Measurements from ENCODE around the gene DHRS7B. TPM values are rescaled to one million over a fixed set of nuclear protein-coding genes. Genes with fewer than 3 reads are reported as not detected.

DHRS7B gene
- total and polyA plus RNA-seq, 4 donors, result 14.3 to 21.9 (median 18.7) TPM

DNA sequence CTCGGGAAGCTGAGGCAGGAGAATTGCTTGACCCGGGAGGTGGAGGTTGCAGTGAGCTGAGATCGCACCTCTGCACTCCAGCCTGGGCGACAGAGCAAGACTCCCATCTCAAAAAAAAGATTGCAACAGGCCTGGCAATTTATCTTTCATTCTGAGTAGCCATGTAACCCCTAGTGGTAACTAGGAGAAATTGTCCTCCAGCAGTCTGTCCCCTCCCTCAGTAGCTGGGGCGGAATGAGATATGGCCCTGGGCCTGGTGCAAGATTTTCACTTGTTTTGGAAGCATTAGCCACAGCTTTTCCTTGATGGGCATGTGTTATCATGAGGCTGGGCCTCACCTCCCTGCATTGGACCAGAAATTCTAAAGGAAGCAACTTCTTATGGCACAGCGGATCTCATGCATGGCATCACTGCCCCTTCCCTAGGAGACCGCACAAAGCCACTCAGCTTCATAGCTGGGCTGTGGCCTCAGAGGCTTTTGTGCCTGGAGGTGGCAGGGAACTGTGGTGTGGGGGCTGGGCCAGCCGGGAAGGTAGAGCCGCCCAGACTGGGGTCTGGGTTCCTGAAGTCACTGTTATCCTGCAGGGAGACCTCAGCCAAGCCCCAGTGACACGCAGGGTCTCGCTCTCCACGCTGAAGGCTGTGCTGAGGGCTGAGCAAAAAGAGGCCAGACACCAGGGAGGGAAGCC, 113.1 kb downstream of the DHRS7B start:
- no peaks in the 10 kb centered on the region for H3K27me3 ChIP-seq (ENCODE audit: control insufficient read depth in 4 of 4, insufficient read depth in 4 of 4, low read length in 3 of 4)
- peaks cover 0 to 5% (median 0%) of the 10 kb centered on the region in 4 donors for H3K4me1 ChIP-seq (ENCODE audit: control insufficient read depth in 4 of 4, insufficient read depth in 4 of 4, low read length in 3 of 4)
- no peak overlapping the region for H3K4me3 ChIP-seq (ENCODE audit: low read depth in 1 of 3, low read length in 3 of 3)
- no peak overlapping the region for H3K27ac ChIP-seq (ENCODE audit: low read depth in 1 of 2, low read length in 2 of 2)
- DNase-seq (ENCODE audit: low spot score), result no peak
- peaks cover 0 to 5% (median 0%) of the 10 kb centered on the region in 4 donors for H3K36me3 ChIP-seq (ENCODE audit: control insufficient read depth in 4 of 4, insufficient read depth in 3 of 4, low read depth in 1 of 4, low read length in 3 of 4)
- H3K9me3 ChIP-seq (ENCODE audit: control insufficient read depth in 4 of 4, low read length in 3 of 4), result no peaks in the 10 kb centered on the region
- TF ChIP-seq JUND (IDR thresholded peaks at IDR 0.05), result no peak
- peak; percentile 55 to 71 for TF ChIP-seq RAD21 (IDR thresholded peaks at IDR 0.05)
- no peak for TF ChIP-seq YY1 (IDR thresholded peaks at IDR 0.05)
- TF ChIP-seq, protein P1, sequence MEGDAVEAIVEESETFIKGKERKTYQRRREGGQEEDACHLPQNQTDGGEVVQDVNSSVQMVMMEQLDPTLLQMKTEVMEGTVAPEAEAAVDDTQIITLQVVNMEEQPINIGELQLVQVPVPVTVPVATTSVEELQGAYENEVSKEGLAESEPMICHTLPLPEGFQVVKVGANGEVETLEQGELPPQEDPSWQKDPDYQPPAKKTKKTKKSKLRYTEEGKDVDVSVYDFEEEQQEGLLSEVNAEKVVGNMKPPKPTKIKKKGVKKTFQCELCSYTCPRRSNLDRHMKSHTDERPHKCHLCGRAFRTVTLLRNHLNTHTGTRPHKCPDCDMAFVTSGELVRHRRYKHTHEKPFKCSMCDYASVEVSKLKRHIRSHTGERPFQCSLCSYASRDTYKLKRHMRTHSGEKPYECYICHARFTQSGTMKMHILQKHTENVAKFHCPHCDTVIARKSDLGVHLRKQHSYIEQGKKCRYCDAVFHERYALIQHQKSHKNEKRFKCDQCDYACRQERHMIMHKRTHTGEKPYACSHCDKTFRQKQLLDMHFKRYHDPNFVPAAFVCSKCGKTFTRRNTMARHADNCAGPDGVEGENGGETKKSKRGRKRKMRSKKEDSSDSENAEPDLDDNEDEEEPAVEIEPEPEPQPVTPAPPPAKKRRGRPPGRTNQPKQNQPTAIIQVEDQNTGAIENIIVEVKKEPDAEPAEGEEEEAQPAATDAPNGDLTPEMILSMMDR (IDR thresholded peaks at IDR 0.05; ENCODE audit: low read depth, low read length, missing input control), result peak; percentile 45
- no peak overlapping the region for H3K9ac ChIP-seq (ENCODE audit: low read depth in 1 of 2, low read length in 2 of 2)
- WGBS, result 86% methylated on average over 12 of the region's 12 CpGs

DNA sequence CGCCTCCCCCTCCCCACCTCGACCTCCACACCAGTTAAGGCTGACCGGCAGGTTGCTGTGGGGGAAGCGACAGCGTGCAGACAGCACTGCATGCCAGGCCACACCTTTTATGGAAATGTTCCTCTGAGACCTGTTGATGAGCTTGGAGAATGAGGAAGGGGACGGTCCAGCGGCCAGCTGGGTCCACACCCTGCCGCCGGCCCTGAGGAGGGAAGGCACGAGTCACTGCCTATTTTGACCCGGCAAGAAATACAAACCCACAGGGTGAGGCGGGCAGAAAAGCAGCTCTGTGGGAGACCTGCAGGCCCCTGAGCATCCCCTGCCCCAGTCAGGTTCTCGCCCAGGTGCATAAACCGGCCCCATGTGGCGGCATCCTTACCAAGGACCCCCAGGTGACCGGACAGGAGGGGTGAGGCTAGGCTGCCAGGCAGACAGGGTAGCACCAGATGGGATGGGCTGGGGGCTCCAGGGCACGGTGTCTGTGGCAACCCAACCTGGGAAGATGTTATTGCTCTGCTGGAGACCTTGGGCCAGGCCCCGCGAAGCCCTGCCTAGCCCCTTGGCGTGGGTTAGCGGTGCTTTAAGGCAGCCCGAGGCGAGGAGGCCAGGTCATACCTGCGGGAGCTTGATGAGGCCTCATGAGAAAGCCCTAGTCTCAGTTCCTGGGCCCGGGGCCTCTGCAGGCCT, 113.7 kb downstream of the DHRS7B start:
- TF ChIP-seq EGR1 (IDR thresholded peaks at IDR 0.05; ENCODE audit: low read depth in 2 of 2) (no peak), FOXA1 (IDR thresholded peaks at IDR 0.05) (no peak), GABPA (IDR thresholded peaks at IDR 0.05 in 1 of 2, conservative IDR thresholded peaks at IDR 0.05 in 1 of 2) (no peak), NR2F2 (IDR thresholded peaks at IDR 0.05) (no peak), HNF4A (conservative IDR thresholded peaks at IDR 0.05) (no peak), HNF4G (IDR thresholded peaks at IDR 0.05) (no peak), JUND (IDR thresholded peaks at IDR 0.05) (no peak), FOXA2 (IDR thresholded peaks at IDR 0.05) (no peak), RXRA (IDR thresholded peaks at IDR 0.05) (no peak), SP1 (IDR thresholded peaks at IDR 0.05) (no peak), YY1 (IDR thresholded peaks at IDR 0.05) (no peak), TAF1 (conservative IDR thresholded peaks at IDR 0.05) (no peak), RAD21 (IDR thresholded peaks at IDR 0.05) (no peak)
- TF ChIP-seq, protein P1 (IDR thresholded peaks at IDR 0.05; ENCODE audit: low read depth, low read length, missing input control), result no peak
- TF ChIP-seq, protein P2, sequence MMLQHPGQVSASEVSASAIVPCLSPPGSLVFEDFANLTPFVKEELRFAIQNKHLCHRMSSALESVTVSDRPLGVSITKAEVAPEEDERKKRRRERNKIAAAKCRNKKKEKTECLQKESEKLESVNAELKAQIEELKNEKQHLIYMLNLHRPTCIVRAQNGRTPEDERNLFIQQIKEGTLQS (IDR thresholded peaks at IDR 0.05), result no peak
- TF ChIP-seq, protein P3, sequence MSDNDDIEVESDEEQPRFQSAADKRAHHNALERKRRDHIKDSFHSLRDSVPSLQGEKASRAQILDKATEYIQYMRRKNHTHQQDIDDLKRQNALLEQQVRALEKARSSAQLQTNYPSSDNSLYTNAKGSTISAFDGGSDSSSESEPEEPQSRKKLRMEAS (IDR thresholded peaks at IDR 0.05), result no peak
- TF ChIP-seq, protein P4, sequence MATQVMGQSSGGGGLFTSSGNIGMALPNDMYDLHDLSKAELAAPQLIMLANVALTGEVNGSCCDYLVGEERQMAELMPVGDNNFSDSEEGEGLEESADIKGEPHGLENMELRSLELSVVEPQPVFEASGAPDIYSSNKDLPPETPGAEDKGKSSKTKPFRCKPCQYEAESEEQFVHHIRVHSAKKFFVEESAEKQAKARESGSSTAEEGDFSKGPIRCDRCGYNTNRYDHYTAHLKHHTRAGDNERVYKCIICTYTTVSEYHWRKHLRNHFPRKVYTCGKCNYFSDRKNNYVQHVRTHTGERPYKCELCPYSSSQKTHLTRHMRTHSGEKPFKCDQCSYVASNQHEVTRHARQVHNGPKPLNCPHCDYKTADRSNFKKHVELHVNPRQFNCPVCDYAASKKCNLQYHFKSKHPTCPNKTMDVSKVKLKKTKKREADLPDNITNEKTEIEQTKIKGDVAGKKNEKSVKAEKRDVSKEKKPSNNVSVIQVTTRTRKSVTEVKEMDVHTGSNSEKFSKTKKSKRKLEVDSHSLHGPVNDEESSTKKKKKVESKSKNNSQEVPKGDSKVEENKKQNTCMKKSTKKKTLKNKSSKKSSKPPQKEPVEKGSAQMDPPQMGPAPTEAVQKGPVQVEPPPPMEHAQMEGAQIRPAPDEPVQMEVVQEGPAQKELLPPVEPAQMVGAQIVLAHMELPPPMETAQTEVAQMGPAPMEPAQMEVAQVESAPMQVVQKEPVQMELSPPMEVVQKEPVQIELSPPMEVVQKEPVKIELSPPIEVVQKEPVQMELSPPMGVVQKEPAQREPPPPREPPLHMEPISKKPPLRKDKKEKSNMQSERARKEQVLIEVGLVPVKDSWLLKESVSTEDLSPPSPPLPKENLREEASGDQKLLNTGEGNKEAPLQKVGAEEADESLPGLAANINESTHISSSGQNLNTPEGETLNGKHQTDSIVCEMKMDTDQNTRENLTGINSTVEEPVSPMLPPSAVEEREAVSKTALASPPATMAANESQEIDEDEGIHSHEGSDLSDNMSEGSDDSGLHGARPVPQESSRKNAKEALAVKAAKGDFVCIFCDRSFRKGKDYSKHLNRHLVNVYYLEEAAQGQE (IDR thresholded peaks at IDR 0.05), result no peak
- no peak for DNase-seq (ENCODE audit: low spot score)
- Histone ChIP-seq H3K27ac (ENCODE audit: low read depth in 1 of 2, low read length in 2 of 2) (no peak overlapping the region), H3K4me1 (ENCODE audit: control insufficient read depth in 4 of 4, insufficient read depth in 4 of 4, low read length in 3 of 4) (peaks cover 0 to 5% (median 0%) of the 10 kb centered on the region in 4 donors), H3K36me3 (ENCODE audit: control insufficient read depth in 4 of 4, insufficient read depth in 3 of 4, low read depth in 1 of 4, low read length in 3 of 4) (peaks cover 0 to 5% (median 0%) of the 10 kb centered on the region in 4 donors), H3K9ac (ENCODE audit: low read depth in 1 of 2, low read length in 2 of 2) (no peak overlapping the region), H3K9me3 (ENCODE audit: control insufficient read depth in 4 of 4, low read length in 3 of 4) (no peaks in the 10 kb centered on the region), H3K4me3 (ENCODE audit: low read depth in 1 of 3, low read length in 3 of 3) (no peak overlapping the region), H3K27me3 (ENCODE audit: control insufficient read depth in 4 of 4, insufficient read depth in 4 of 4, low read length in 3 of 4) (no peaks in the 10 kb centered on the region)
- 82% methylated on average over 25 of the region's 25 CpGs for WGBS

All from liver (tissue), 9 donors.